ENCODE measurements around the gene NR1D2. TPM values are rescaled to one million over a fixed set of nuclear protein-coding genes. Genes with fewer than 3 reads are reported as not detected.

NR1D2 gene
- total RNA-seq, 2 donors from 2014 or later, result 13.0 to 14.5 TPM

GRCh38 chr3:23945663-23945912 is 502 bp downstream of the NR1D2 start:
- Histone ChIP-seq H3K4me1 (peaks cover 49% of the 10 kb centered on the region), H3K36me3 (replicated peaks in 1 of 2; ENCODE audit: insufficient read depth in 1 of 2, low read depth in 2 of 2) (no peaks in the 10 kb centered on the region), H3K27ac (peak overlapping the region; percentile 91 to 100 (median 98)), H3K27me3 (no peaks in the 10 kb centered on the region), H3K9me3 (no peaks in the 10 kb centered on the region), H3K4me3 (no peak overlapping the region)
- no peak for TF ChIP-seq CTCF (IDR thresholded peaks at IDR 0.05)
- TF ChIP-seq POLR2A (IDR thresholded peaks at IDR 0.05), result no peak
- ATAC-seq (no peak), DNase-seq (no peak)
- 1% methylated on average over 24 of the region's 39 CpGs; no CpG with 5 or more reads in 1 of the 2 donors for WGBS, 2 donors
- intact Hi-C loops (cut with DNase I), result no loop called here

- 0% methylated on average over 9 to 57 of the region's 87 CpGs for WGBS, 2 donors
Observed at GRCh38 chr3:23945913-23946687, 1.0 kb downstream of the NR1D2 start.

GRCh38 chr3:23948761-23949160 is 3.7 kb downstream of the NR1D2 start:
- H3K4me1 ChIP-seq, result peaks cover 74% of the 10 kb centered on the region
- ATAC-seq, result no peak
- no peak overlapping the region for H3K4me3 ChIP-seq
- WGBS, 2 donors, result 64 to 69% methylated on average over 2 of the region's 2 CpGs
- TF ChIP-seq CTCF (IDR thresholded peaks at IDR 0.05) (no peak), POLR2A (IDR thresholded peaks at IDR 0.05) (no peak)
- no peaks in the 10 kb centered on the region for H3K36me3 ChIP-seq (replicated peaks in 1 of 2; ENCODE audit: insufficient read depth in 1 of 2, low read depth in 2 of 2)
- DNase-seq, result no peak
- H3K27ac ChIP-seq, result peak overlapping the region in 1 of 4 donors; percentile 95
- intact Hi-C loops (cut with DNase I), result no loop called here
- H3K27me3 ChIP-seq, result no peaks in the 10 kb centered on the region
- H3K9me3 ChIP-seq, result no peaks in the 10 kb centered on the region

More at GRCh38 chr3:23945913-23946687, 1.0 kb downstream of the NR1D2 start:
- Histone ChIP-seq H3K27ac (peak overlapping the region; percentile 91 to 100 (median 98)), H3K4me3 (peak overlapping the region; percentile 23 to 81), H3K27me3 (no peaks in the 10 kb centered on the region), H3K9me3 (no peaks in the 10 kb centered on the region), H3K36me3 (replicated peaks in 1 of 2; ENCODE audit: insufficient read depth in 1 of 2, low read depth in 2 of 2) (no peaks in the 10 kb centered on the region), H3K4me1 (peaks cover 54% of the 10 kb centered on the region)
- peak; percentile 81 to 89 (median 82) for TF ChIP-seq POLR2A (IDR thresholded peaks at IDR 0.05)
- peak in 2 of 7 experiments; percentile 10 to 15 for TF ChIP-seq CTCF (IDR thresholded peaks at IDR 0.05)
- DNase-seq (peak; percentile 98 to 99 (median 98)), ATAC-seq (peak; percentile 89)
- intact Hi-C loops (cut with DNase I), result no loop called here

- no peaks in the 10 kb centered on the region for H3K36me3 ChIP-seq (replicated peaks in 1 of 2; ENCODE audit: insufficient read depth in 1 of 2, low read depth in 2 of 2)
- H3K4me3 ChIP-seq, result no peak overlapping the region
- no peak for ATAC-seq
- H3K27me3 ChIP-seq, result no peaks in the 10 kb centered on the region
- H3K27ac ChIP-seq, result peak overlapping the region in 1 of 4 donors; percentile 1
- intact Hi-C loops (cut with DNase I), result no loop called here
- peak; percentile 38 to 78 (median 54) for DNase-seq
- peaks cover 77% of the 10 kb centered on the region for H3K4me1 ChIP-seq
- H3K9me3 ChIP-seq, result no peaks in the 10 kb centered on the region
- peak in 2 of 7 experiments; percentile 10 to 16 for TF ChIP-seq CTCF (IDR thresholded peaks at IDR 0.05)
- TF ChIP-seq POLR2A (IDR thresholded peaks at IDR 0.05), result no peak
Observed at GRCh38 chr3:23949784-23950183, 4.7 kb downstream of the NR1D2 start.

- no peak for ATAC-seq
- no peaks in the 10 kb centered on the region for H3K9me3 ChIP-seq
- no peaks in the 10 kb centered on the region for H3K36me3 ChIP-seq (replicated peaks in 1 of 2; ENCODE audit: insufficient read depth in 1 of 2, low read depth in 2 of 2)
- TF ChIP-seq CTCF (IDR thresholded peaks at IDR 0.05), result no peak
- no peak for DNase-seq
- peak overlapping the region in 1 of 4 donors; percentile 1 for H3K27ac ChIP-seq
- no peak overlapping the region for H3K4me3 ChIP-seq
- H3K27me3 ChIP-seq, result no peaks in the 10 kb centered on the region
- peaks cover 77% of the 10 kb centered on the region for H3K4me1 ChIP-seq
- intact Hi-C loops (cut with DNase I), result no loop called here
Observed at GRCh38 chr3:23950293-23950692, 5.2 kb downstream of the NR1D2 start.
